NCI-H510A (cell line): ENCODE data around the gene TATDN2.
"Not testable (repeated sequence)": the region's sequence is repeated elsewhere in the genome, so short reads cannot be mapped to it uniquely, and the experiment has no call there.

ENCODE experiments used
- DNase-seq: peaks from one replicate; lab custom pipeline; 2025; lab: John Stamatoyannopoulos, UW

Gene TATDN2

GRCh38 chr3:10272476-10272875, 24.2 kb downstream of the TATDN2 start:
- DNase-seq: not testable (repeated sequence)

DNA sequence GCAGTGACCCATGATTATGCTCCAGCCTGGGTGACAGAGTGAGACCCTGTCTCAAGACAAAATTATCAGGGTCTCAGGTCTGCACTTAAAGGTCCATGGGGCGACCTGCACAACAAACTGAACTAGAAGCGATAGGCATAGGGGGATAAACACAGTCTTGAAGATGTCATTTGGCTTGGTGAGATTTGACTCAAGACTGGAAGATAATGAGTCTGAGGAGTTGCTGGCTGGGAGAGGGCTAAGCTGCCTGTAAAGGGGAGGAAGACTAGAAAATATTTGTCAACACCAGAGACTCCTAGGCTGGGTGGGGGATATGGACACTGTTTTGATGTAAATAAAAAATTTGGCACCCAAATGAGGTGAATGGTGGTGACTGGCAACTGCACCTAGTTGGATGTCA, 24.7 kb downstream of the TATDN2 start:
- DNase-seq: no peak

DNA sequence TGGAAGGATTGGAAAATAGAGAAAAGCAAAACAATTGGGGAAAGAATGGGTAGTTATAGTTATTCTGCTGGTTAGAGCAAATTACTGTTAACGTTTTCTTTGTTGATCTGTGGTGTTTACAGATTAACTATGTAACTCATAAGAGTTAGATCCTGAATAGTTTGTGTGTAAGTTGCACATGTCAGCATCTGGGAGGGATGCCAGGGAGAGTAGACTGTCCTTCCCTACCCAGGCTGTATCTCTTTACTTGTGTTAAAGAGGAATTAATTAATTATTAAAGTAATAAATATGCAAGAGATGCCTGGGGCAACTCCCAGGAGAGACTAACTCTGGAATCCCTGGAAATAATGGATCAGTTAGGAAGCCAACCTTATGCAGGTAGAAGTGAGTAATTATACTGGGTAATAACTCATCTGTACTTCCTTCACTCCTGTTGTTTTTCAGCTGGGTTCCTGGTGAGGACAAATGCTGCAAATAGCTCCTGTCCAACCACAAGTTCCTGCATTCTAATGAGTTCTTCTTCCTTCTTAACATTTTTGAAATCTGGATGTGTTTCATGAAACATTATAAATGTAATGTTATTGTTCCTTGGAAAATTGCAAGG, 25.5 kb downstream of the TATDN2 start:
- no peak for DNase-seq

DNA sequence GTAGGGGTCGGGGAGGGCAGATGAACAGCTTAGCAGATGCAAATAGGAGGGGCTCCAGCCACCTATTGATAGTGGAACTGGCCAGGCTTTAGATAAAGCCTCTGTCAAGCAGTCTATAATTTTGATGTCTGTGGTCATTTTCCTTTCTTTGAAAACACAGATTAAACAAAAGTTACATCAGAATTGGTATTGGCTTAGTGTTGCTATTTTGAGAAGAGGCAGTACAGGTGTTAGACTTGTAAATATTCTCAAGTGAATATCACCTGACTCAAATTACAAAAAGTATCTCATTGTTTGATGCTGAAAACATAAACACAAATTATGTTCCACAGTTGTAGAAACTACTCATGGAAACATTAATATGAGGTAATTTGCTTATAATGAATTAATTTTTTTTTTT, 26.3 kb downstream of the TATDN2 start:
- DNase-seq: no peak

DNA sequence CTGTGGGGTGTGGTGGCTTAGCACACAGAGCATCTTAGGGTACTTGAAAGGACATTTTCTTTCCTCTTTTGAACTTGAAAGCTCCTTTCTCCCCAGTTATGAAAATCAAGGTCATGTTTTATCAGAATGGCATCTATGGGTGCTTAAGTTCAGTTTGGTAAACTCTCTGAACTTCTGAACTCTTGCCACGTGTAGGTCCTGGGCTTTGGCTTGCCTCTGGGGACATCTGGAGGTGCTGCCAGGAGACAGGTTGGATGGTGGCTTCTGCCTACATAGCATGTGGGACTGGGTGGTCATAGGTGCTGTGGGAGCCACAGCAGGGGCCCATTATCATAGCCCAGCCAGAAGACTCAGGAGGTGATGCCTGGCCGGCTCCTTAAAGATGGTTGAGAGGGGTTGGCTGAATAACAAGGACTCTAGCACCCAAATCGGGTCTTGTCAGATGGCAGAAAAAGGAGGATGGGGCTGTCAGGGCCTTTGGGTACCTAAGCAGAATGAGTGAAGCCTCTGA, 28.9 kb downstream of the TATDN2 start:
- DNase-seq: no peak

GRCh38 chr3:10278501-10278900, 30.2 kb downstream of the TATDN2 start:
- DNase-seq: no peak

DNA sequence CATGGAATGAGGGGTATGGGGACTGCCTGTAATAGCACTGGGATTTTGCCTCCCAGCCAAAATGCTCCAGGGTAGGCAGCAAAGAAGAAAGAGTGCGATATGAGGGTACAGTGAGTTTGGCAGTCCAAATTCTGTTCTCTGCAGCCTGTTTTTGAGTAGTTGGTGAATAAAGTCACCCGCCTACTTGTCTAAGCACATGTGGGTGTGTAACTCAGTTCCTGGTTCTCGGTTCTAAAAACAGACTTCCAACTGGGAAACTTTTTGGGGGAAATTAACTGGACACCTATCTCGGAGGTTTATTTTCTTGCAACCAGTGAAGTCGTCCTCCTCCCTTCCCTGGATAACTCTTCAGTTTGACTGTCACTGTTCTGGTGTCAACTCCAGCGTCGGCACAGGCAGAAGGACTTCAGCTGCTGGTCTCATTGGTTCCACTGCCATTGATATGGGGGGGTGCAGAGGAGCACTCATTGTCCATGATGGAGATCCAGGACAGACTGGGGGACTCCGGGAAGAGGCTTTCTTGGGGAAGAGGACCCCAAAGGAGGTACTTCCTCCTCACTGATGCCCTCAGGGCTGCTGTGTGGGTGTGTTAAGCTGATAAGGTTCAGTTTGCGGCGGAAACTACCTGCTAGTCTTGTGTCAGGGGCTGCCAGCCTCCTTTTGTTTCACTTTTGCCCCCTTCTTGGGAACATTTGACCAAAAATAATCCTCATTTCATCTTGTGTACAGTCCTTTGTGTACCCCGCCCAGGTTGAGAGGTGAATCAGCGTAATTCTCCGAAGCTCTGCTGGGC, 31.3 kb downstream of the TATDN2 start:
- no peak for DNase-seq

GRCh38 chr3:10280177-10280529, 31.9 kb downstream of the TATDN2 start:
- DNase-seq: no peak

- no peak for DNase-seq
Measured at GRCh38 chr3:10280571-10280970, 32.3 kb downstream of the TATDN2 start.

DNA sequence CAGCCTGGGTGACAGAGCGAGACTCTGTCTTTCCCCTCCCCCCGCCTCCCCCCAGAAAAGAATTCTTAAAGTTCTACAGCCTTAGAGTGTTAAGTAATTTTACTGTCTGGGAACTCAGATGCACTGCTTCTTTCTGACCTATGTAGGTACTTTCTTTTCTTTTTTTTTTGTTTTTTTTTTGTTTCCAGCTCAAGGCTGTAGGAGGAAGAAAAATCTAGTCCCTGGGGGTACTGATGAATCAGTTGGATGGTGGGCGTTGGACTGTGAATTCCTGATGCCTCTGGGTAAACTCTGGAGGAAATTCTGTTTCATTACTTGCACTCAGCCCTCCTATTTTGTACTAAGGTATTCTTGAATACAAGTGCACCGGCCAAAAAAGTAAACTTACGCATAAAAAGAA, 33.7 kb downstream of the TATDN2 start:
- no peak for DNase-seq

DNA sequence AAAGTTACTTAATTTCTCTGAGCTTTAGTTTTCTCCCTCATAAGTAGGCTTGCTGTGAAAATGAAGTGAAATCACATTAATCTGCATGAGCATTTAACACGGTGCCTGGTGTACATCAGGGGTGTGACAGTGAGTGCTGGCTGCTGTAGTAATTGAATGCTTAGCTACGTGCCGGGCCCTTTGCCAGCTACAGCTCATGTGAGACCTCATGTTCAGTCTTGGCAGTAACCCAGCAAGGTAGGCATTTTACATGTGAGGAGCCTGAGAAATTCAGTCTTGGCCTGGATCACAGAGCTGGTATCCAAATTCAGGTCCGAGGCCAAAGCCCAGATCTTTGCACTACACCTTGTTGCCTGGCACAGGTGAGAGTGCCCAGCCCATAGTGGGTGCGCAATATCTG, 35.4 kb downstream of the TATDN2 start:
- DNase-seq: no peak

DNA sequence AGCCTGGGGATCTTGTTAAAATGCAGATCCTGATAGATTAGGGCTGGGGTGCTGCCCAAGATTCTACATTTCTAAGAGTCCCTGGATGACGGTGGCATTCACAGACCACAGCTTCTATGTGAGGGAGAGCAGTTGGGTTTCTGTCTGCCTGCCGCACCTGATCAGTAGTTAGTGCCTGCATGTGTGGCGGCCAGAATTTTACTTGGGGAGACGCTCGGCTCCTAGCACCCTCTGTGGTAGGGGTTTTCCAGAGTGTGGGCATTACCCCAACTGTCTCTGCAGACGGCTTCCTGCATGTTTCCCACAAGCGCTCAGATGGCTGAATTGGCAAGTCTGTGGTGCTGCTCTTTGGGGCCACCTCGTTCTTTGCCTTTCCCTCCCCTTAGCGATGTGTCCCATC, 36.2 kb downstream of the TATDN2 start:
- DNase-seq: no peak

DNA sequence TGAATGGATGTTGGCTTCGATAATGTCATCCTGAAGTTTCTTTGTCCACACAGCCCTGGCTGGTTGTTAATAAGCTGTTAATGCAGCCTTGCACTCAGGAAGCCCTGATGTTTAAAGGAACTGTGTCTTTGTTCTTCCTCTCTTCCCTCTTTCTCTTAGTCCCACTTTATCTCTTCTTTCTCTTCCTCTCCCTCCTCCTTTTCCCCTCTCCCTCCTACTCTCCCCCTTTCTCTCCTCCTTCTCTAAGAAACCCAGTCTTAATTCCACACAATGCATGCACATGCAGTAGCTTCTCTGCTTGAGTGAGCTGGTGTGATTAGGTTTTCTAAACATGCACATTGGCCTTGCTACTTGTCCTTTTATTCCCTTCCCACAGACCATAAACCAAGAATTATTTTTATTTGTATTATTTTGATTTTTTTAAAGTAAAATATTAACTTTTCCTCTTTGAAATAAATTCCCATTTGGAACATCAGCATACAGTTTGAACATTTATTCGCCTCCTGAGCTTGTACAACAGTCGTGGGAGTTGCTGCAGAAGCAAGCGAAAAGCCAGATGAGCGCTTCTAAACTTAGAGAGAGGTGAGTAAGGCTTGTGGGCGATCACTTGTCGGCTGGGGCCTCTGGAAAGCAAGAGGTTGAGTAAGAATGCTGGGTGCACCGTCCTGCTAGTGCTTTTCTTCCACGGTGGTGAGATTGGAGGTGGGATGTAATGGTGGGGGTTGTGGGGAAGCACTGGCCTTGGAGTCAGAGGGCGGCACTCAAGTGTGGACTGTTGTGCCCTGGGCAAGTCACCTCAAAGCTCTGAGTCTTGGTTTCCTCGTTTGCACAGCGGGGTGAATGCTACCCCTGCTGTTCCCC, 37.2 kb downstream of the TATDN2 start:
- no peak for DNase-seq

GRCh38 chr3:10286133-10286524, 37.9 kb downstream of the TATDN2 start:
- DNase-seq: no peak

GRCh38 chr3:10286596-10287295, 38.5 kb downstream of the TATDN2 start:
- DNase-seq: no peak

DNA sequence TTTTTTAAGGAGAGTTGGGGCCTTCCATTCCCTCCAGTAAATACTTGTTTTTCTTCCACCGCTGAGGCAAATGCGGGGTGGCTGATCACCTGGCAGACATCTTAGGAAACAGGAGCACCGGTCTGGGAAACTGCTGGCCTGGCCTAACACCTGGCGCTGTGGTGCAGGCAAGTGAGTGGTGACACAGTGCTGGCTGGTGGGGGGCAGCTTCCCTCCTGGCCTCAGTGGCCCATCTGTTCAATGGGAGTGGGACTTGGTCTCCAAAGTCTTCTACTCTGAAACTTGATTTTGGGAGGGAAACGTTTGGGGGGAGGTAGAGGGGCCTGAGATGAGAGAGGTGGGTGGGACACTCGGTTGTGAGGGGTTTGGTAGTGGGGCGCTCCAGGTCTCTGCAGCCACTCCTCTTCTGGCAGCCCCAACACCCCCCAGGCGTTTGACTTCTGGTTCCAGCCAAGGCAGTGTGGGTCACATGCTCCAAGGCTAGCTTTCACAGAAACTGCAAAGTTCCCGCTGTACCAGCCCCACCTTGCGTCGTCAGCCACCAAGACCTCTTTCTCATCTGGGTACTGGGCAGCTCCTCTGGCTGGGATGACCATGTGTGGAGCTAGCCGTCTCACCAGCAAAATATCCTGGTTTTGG, 39.8 kb downstream of the TATDN2 start:
- DNase-seq: no peak

DNA sequence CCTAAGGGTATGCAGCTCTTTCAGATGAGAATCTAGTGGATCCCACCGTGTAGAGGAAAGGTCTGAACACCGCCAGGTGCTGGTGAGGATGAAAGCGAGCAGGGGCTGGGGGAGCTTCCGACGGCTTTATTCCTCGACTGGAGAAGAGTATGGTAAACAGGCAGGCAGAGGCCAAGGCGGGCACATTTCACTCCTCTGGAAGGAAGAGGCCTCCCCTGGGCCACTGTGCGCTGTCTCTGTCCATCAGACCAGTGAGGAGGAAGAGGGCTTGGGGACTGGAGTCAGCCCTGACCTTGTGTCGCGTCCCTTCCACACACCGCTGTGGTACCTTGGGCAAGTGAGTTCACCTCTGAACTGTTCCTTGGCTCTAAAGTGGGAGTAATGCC, 40.3 kb downstream of the TATDN2 start:
- DNase-seq: no peak

DNA sequence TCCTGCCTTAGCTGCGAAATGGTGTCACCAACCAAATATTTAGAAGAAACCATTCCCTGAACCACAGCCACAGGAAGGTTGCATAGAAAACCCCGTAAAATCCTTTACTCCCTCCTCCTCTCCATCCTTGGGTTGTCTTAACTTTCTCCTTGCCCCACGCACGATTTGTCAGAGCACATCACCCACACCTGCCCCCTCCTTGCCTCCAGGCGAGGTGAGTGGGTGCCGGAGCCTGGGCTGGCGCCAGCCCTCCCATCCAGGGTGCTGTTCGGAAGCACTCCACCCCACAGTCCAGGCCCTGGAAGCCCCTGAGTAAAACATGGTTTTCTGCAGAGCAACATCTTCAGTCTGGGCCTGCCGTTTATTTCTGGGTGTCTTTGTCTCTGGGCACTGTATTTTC, 40.8 kb downstream of the TATDN2 start:
- DNase-seq: no peak

DNA sequence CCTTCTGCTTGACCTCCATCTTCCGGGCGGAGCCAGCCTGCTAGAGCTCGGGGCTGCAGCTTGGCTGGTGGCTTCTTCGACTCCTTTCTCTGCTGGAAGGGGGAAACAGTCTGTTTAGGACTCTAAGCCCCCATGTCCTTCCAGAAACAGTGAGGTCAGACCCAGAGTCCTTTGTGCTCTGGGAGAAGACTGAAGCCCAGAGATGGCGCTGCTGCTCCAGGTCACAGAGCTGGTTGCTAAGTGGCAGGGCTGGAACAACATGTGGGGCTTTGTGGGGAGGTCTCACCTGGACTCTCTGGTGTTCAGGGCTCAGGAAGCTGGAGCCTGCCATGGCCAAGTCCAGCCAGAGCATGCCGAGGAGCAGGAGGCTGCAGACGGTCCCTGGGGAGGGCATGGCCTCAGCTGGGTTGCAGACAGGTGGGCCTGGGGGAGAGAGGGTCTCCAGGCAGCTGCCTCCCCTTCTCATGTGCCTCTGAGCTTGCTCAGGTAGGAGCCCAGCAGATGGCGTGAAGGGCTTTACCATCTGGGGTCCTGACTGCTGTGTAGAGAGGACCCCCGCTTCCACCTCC, 41.6 kb downstream of the TATDN2 start:
- DNase-seq: no peak

DNA sequence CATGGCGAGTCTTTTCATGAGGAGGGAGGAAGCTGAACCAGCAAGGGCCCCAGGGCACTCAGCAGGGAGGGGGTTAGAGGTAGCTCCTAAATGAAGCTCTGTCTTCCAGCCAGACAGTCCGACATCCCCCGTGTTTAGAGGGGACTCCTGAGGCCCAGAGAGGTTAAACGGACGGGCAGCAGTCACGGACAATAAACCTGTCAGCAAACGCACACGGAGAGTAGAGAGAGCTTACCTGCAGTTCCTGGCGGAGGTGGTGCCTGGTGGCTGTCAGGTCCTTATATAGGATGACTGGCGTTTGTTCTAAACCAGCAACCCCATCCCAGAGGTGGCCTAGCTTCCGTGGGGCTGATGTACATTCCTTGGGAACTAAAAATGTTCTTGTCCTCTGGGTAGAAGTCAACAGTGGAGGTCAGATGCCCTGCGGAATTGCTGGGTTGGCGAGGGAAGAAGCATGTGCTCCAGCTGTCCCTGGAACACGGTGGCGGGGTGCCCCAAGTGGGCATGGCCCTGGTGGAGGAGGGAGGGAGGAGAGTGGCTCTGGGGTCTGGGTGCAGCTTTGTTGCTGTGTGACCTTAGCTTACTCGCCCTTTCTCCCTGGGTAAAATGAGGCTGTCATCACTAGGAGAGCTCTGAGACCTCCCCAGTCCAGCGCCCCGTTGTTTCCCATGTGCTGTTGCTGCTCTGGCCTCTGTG, 42.4 kb downstream of the TATDN2 start:
- DNase-seq: no peak

DNA sequence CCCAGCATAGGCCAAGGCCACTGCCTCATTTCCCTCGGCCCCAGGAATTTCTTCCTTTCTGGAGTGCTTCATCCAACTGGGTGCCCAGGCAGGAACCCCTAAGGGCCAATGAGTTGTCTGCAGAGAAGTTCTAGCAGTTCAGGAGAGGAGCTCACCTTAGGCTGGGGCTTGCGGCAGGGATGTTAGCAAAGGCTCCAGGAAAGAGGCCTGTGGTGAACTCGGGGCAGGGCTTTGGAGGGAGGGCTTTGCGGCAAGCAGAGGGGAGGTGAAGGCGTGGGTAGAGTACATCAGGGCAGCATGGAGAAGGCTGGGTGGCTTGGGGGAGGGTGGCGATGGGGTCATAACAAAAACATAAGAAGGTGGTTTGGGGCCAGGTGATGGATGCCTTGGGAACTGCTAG, 43.4 kb downstream of the TATDN2 start:
- no peak for DNase-seq
